Measurements from ENCODE around the gene PDGFRB.

DNA sequence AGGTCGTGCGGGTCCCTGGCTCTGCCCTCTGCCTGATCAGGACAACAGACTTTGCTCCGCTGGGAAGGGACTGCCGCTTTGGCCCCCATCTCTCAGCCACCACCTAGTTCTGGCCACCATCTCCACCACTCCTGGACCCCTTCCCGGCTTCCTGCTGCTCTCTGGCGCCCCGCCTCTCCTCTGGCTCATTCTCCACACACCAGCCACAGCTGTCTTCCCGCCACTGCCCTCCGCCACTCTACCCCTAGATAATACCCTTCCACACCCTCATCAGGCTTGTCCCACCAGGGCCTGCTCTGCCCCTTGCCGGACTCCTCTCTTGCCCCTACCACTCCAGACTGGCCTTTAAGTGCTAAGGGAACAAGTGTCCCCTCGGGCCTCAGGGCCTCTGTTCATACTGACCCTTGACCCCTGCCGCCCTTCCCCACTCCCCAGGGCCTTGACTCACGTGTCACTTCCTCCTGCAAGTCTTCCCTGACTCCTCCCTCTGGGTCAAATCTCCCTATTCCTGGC, 8.0 kb upstream of the PDGFRB start:
- no peak for TF ChIP-seq POLR2A (IDR thresholded peaks at IDR 0.05)
- TF ChIP-seq, protein P1, sequence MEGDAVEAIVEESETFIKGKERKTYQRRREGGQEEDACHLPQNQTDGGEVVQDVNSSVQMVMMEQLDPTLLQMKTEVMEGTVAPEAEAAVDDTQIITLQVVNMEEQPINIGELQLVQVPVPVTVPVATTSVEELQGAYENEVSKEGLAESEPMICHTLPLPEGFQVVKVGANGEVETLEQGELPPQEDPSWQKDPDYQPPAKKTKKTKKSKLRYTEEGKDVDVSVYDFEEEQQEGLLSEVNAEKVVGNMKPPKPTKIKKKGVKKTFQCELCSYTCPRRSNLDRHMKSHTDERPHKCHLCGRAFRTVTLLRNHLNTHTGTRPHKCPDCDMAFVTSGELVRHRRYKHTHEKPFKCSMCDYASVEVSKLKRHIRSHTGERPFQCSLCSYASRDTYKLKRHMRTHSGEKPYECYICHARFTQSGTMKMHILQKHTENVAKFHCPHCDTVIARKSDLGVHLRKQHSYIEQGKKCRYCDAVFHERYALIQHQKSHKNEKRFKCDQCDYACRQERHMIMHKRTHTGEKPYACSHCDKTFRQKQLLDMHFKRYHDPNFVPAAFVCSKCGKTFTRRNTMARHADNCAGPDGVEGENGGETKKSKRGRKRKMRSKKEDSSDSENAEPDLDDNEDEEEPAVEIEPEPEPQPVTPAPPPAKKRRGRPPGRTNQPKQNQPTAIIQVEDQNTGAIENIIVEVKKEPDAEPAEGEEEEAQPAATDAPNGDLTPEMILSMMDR (IDR thresholded peaks at IDR 0.05), result no peak

All from body of pancreas (tissue), 4 donors.